Testis (tissue), 2 donors: ENCODE results near the gene CAPN5.

ENCODE experiments used
- POLR2A ChIP-seq: fragments of 450-650 bp; IDR thresholded peaks from one replicate; pipeline ENCODE4 v1.6.1; 2017; ENCODE audit warnings: antibody characterized with exemption, mild to moderate bottlenecking, moderate library complexity
- TF ChIP-seq, protein P1 (sequence below), 3 experiments: fragments of 450-650 bp in 2 of 3; fragments of 200-600 bp in 1 of 3; sonication (generic) in 1 of 3; IDR thresholded peaks; one replicate each; pipeline ENCODE4 v1.5.1; 2016 to 2019; ENCODE audit warnings: antibody characterized with exemption in 3 of 3, mild to moderate bottlenecking in 2 of 3, moderate library complexity in 1 of 3

DNA sequence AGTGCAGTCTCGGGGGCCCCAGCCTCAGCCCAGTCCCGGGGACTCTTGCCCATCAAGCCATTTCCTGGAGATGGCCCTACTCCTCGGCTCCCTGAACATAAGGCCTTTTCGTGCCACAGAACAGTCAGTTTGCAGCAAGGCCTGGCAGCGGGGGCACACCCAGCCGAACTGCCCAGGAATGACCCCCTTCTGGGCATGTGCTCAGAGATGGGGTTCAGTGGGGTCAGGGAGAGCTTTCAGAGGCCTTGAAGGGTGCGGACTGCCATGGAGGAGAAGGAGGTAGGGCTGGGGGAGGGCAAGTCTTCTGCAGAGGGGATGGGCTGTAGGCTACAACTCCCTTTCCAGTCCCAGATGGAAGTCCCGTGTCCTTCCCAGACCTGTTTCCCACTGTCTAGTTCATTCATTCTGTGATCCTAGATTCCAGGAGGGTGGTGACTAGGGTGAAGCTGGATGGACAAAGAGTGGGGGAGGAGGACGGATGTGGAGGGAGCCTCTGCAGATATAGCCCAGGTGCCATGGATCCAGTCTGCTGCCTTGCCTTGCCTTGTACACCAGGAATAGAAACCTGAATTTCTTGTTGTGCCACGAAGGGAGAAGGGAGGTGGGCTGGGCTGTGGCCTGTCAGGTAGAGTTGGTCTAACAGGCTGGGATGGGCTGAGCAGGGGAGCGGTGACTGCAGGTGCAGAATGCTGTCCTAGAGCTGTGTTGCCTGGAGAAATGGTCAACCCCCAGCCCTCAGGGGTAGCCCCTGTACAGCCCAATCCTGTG, 21.6 kb downstream of the CAPN5 start:
- TF ChIP-seq, protein P1, sequence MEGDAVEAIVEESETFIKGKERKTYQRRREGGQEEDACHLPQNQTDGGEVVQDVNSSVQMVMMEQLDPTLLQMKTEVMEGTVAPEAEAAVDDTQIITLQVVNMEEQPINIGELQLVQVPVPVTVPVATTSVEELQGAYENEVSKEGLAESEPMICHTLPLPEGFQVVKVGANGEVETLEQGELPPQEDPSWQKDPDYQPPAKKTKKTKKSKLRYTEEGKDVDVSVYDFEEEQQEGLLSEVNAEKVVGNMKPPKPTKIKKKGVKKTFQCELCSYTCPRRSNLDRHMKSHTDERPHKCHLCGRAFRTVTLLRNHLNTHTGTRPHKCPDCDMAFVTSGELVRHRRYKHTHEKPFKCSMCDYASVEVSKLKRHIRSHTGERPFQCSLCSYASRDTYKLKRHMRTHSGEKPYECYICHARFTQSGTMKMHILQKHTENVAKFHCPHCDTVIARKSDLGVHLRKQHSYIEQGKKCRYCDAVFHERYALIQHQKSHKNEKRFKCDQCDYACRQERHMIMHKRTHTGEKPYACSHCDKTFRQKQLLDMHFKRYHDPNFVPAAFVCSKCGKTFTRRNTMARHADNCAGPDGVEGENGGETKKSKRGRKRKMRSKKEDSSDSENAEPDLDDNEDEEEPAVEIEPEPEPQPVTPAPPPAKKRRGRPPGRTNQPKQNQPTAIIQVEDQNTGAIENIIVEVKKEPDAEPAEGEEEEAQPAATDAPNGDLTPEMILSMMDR (IDR thresholded peaks at IDR 0.05): no peak
- no peak for TF ChIP-seq POLR2A
